Chondrocyte (in vitro differentiated cells): ENCODE data around the gene MBOAT2. TPM values are rescaled to one million over a fixed set of nuclear protein-coding genes. Genes with fewer than 3 reads are reported as not detected.

Experiments
- DNase-seq: peaks from one replicate; pipeline ENCODE4 v3.0.0; 2021; ENCODE audit warnings: mixed read lengths, low spot score
- H3K27ac Mint-ChIP-seq: one replicate; pipeline ENCODE4 v1.8.0; 2021; ENCODE audit warnings: mild to moderate bottlenecking, moderate library complexity, mixed read lengths; ENCODE audit not compliant: unreplicated experiment
- H3K27me3 Mint-ChIP-seq: 2 replicates; pipeline ENCODE4 v1.8.0; 2021; ENCODE audit warnings: low read depth, mixed read lengths
- H3K36me3 Mint-ChIP-seq: 2 replicates; pipeline ENCODE4 v1.8.0; 2021; ENCODE audit warnings: low read depth, mixed read lengths
- H3K4me1 Mint-ChIP-seq: 2 replicates; pipeline ENCODE4 v1.8.0; 2021; ENCODE audit warnings: low read depth, mild to moderate bottlenecking, mixed read lengths
- H3K4me3 Mint-ChIP-seq: one replicate; pipeline ENCODE4 v1.8.0; 2021; ENCODE audit warnings: mild to moderate bottlenecking, moderate library complexity, mixed read lengths; ENCODE audit not compliant: unreplicated experiment
- H3K9me3 Mint-ChIP-seq: 2 replicates; pipeline ENCODE4 v1.8.0; 2021; ENCODE audit warnings: low read depth, mixed read lengths
- CTCF ChIP-seq: fragments of 200-600 bp; sonication (generic); IDR thresholded peaks from 2 replicates; pipeline ENCODE4 v1.5.0; 2021; ENCODE audit warnings: antibody characterized with exemption, mild to moderate bottlenecking, moderate library complexity
- total RNA-seq: library from RNA; stranded (reverse); gene quantifications from 3 replicates; pipeline ENCODE4 v1.2.1, GENCODE V29; 2021

The MBOAT2 gene
- total RNA-seq, 1 donor from 2014 or later = 40.2 TPM

GRCh38 chr2:8966123-8966908 lies 37.2 kb downstream of the MBOAT2 start:
- Mint-ChIP-seq H3K27ac (no peak overlapping the region), H3K4me3 (no peak overlapping the region), H3K9me3 (peaks cover 8% of the 10 kb centered on the region), H3K27me3 (no peaks in the 10 kb centered on the region), H3K4me1 (no peaks in the 10 kb centered on the region), H3K36me3 (peaks cover 3% of the 10 kb centered on the region)
- TF ChIP-seq CTCF = no peak
- DNase-seq = no peak

DNA sequence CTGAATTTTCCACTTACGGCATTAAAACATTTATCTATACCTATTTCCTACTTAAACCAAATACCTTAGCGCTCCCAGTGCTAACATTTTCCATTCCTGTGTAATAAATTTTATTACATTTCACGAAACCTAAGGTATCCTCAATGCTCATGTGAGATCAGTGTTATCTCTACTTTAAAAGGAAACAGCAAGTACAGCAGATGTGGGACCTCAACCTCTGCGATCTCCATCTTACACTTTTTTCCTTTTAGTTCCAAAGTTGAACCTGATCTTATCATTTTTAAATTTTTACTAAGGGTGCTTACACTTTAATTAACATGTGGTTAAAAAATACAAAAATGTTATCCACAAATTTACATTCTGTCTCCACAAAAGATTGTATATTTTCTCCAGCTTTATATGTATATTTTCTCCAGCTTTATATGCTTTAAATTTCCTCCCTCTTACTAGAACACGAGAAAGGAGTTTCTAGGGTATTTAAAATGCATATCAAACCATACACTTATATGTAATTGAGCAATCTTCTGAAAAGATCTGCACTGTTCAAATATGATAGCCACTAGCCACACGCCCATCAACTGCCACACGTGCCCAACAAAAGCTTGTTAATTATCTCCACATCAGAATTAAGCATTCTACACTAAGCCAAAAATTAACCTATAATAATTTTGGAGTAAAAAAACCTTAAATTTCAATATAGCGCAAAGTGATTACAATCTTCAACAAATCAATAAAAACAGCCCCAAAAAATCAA lies 38.1 kb downstream of the MBOAT2 start:
- TF ChIP-seq CTCF = no peak
- no peak for DNase-seq
- Mint-ChIP-seq H3K27ac (no peak overlapping the region), H3K27me3 (no peaks in the 10 kb centered on the region), H3K4me1 (no peaks in the 10 kb centered on the region), H3K9me3 (peaks cover 8% of the 10 kb centered on the region), H3K36me3 (peaks cover 3% of the 10 kb centered on the region), H3K4me3 (no peak overlapping the region)

DNA sequence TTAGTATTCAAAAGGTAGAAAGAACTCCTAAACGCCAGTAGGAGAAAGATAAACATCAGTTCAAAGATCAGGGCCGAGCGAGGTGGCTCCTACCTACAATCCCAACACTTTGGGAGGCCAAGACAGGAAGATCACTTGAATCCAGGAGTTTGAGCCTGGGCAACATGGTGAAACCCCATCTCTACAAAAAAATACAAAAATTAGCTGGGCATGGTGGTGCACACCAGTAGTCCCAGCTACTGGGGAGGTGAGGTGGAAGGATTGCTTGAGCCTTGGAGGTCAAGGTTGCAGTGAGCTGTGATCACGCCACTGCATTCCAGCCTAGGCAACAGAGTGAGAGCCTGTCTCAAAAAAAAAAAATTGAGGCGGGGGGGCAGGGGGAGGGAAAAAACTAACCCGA lies 40.6 kb downstream of the MBOAT2 start:
- Mint-ChIP-seq H3K4me1 (no peaks in the 10 kb centered on the region), H3K36me3 (no peaks in the 10 kb centered on the region), H3K27ac (no peak overlapping the region), H3K9me3 (no peaks in the 10 kb centered on the region), H3K4me3 (no peak overlapping the region), H3K27me3 (no peaks in the 10 kb centered on the region)
- TF ChIP-seq CTCF = no peak
- DNase-seq = no peak

GRCh38 chr2:8957628-8958027 lies 45.9 kb downstream of the MBOAT2 start:
- no peak overlapping the region for H3K4me3 Mint-ChIP-seq
- peaks cover 13% of the 10 kb centered on the region for H3K36me3 Mint-ChIP-seq
- no peaks in the 10 kb centered on the region for H3K4me1 Mint-ChIP-seq
- TF ChIP-seq CTCF = no peak
- no peak overlapping the region for H3K27ac Mint-ChIP-seq
- no peaks in the 10 kb centered on the region for H3K27me3 Mint-ChIP-seq
- no peak for DNase-seq
- H3K9me3 Mint-ChIP-seq = peaks cover 16% of the 10 kb centered on the region

GRCh38 chr2:8956774-8957173 lies 46.7 kb downstream of the MBOAT2 start:
- Mint-ChIP-seq H3K27ac (no peak overlapping the region), H3K36me3 (peaks cover 15% of the 10 kb centered on the region), H3K27me3 (no peaks in the 10 kb centered on the region), H3K9me3 (peaks cover 25% of the 10 kb centered on the region), H3K4me3 (no peak overlapping the region), H3K4me1 (no peaks in the 10 kb centered on the region)
- peak; percentile 24 for TF ChIP-seq CTCF
- no peak for DNase-seq
